Hematopoietic multipotent progenitor cell treated with erythropoietin and hydrocortisone succinate and interleukin-3 and kit ligand, for 8 days (in vitro differentiated cells): Measurements from ENCODE around the gene ARHGEF7.
"Not testable (repeated sequence)": the region's sequence is repeated elsewhere in the genome, so short reads cannot be mapped to it uniquely, and the experiment has no call there.

Experiments
- DNase-seq: peaks from one replicate; pipeline ENCODE4 v3.0.0-alpha.2; 2015

Gene ARHGEF7

GRCh38 chr13:111230385-111230930 is 115.3 kb downstream of the ARHGEF7 start:
- no peak for DNase-seq

- DNase-seq: no peak
Measured at GRCh38 chr13:111232191-111232590, 117.1 kb downstream of the ARHGEF7 start.

GRCh38 chr13:111233080-111233479 is 118.0 kb downstream of the ARHGEF7 start:
- DNase-seq: no peak

GRCh38 chr13:111239764-111240670 is 124.9 kb downstream of the ARHGEF7 start:
- no peak for DNase-seq

DNA sequence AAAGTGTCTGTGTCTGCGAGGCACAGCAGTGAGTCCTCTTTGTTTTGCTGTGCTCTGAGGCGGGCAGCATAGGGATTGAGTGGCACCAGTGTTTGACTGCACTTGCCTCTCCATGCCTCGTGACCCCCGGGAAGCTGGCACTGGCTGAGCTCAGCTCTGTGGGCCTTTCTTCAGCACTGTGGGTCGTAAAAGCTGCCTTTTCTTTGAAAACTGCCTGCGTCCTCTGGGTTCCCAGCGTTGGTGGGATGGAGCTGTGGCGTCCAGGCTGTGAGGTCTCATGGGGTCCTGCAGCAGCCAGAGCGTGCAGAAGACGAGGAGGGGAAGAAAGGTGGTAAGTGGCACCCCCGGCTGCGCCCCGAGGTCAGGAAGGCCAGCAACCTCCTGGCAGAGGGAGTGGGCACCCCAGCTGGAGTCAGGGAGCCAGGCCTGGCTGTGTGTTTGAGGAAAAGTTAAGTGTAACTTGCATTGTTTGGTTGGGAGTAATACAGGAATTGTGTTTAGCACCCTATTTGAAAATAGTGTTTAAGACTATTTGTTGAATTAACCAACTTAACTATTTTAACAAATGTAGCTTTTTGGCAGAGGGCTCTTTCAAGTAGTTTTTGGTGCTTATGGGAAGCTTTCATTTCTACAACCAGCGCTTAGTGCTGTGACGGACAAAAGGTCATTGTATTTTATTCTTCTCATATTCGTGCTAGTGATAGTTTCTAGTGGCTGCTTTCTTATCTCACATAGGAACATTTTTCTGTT is 126.1 kb downstream of the ARHGEF7 start:
- DNase-seq: no peak

- DNase-seq: no peak
Measured at GRCh38 chr13:111241862-111242261, 126.8 kb downstream of the ARHGEF7 start.

DNA sequence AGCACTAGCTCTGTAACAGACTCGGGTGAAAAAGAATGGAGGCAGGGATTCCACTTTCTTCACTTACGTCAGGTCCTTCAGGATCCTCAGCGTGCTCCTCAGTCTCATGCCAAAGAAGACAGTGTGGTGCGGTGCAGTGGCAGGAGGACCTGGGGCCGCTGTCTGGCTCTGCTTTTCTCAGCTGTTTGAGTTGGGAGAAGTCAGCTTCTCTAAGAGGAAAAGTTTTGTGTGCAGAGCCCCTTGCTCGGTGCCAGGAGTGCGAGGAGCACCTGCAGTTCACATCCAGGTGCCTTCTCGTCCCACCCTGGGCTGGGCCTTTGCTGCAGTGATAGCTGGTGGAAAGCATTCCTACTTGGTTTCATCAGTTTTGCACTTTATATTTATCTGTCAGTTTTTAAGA is 127.5 kb downstream of the ARHGEF7 start:
- DNase-seq: no peak

DNA sequence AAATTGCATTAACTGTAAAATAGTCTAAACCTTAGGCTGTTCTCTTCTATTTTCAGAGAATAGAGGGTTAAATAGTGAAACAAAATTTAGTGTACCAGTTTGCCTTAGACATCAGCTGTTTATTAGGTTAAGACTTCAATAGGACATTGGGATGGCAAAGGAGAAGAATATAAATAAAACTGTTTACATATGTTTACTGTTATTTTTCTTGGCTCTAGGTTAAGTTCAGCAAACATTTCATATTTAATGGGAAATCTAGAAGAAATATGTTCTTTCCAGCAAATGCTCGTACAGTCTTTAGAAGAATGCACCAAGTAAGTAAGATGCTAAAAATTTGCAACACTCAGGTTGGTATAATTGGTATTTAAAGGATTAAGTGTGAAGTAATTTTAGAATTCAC is 128.9 kb downstream of the ARHGEF7 start:
- no peak for DNase-seq

DNA sequence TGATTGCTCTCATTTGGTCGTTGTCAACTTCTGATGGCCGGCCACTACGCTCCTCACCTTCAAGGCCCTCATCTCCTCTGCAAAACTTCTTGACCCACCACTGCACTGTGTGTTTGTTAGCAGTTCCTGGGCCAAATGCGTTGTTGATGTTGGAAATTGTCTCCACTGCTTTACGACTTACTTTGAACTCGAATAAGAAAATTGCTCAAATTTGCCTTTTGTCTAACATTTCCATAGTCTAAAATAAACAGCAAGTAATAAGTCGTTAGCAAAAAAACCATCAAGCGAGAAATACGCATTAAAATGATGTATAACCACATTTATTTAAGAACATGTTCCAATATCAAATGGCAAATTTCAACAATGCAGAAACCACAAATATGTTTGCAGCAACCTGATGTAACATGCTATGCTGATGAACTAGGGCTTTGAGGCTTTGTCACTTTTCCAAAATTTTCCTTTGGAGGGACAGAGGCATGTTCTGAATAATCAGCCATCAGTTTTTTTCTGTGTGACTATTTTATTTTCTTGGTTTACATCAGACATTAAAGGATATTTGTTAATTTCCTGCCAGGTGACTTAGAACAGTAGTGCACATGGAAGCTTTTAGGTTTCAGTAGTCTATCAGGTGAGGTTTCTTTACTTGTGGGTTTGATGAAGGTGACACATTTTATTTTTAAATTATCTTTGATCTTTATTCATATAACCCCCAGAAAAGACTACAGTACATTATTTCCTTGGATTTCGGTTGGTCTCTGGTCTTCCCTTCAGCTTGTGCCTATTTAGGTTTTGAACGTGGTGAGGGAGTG is 130.7 kb downstream of the ARHGEF7 start:
- no peak for DNase-seq

DNA sequence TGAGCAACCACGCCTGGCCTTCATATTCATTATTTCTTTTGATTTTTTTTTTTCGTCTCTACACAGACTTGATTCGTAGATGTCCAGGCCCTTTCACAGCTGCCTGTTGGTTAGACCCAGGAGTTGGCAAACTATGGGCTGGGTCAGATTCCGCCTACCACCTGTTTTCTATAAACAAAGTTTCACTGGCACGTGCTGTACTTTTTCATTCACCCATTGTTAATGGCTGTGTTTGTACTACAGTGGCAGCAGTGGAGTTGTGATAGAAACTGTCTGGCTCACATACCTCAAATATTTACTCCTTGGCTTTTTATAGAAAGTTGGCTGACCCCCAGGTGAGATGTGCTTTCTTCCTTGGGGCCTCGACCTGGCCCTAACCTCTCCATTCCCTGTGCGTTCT is 132.4 kb downstream of the ARHGEF7 start:
- no peak for DNase-seq

DNA sequence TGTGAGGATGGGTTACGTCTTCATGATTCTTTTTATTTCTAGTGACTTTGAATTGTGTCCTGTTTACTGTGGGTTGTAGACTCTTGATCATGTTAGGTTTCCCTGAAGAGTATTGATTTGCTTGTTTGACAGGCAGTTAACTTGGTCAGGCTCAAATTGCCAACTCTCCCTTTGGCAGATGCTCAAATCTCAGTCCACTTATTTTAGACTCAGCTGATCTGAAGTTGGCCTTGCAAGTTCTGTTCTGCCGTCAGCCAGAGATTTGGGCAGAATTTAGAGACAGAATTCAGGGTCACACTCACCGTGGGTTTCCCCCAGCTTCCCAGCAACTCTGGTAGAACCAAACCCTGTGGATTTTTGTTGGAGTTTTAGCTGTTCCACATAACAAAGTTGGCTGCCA is 133.7 kb downstream of the ARHGEF7 start:
- no peak for DNase-seq

DNA sequence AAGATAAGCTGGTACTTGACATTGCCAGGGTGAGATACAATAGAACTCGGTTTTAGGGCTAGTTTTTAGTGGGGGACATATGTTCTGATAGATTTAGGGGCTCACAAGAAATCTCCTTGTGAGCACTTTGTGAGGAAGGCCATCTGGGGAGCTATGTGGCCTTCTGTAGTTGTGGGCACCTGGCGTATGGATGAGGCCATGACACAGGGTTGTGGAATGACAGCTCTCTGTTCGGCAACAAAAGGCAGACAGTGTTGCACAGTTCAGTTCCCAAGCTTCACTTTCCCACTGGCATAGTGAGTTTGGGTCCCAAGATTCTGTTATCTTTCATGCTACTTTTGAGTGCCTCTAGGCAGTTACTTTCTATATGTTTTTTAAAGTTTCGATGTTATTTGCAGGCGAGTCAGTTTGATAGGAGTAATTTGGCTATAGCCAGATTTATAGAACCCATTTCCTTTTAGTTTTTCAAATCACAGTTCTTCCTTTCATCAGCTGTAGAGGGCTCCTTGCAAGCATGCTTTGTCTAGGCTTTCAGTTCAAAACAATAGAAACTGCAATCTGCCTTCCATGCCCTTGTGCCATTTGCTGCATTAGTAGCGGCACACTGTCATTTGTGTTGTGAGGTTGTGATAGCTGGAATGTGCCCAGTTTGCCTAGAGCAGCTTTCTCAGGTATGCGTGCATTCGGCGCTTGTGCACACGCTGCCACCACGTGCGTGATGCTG is 134.7 kb downstream of the ARHGEF7 start:
- DNase-seq: no peak

DNA sequence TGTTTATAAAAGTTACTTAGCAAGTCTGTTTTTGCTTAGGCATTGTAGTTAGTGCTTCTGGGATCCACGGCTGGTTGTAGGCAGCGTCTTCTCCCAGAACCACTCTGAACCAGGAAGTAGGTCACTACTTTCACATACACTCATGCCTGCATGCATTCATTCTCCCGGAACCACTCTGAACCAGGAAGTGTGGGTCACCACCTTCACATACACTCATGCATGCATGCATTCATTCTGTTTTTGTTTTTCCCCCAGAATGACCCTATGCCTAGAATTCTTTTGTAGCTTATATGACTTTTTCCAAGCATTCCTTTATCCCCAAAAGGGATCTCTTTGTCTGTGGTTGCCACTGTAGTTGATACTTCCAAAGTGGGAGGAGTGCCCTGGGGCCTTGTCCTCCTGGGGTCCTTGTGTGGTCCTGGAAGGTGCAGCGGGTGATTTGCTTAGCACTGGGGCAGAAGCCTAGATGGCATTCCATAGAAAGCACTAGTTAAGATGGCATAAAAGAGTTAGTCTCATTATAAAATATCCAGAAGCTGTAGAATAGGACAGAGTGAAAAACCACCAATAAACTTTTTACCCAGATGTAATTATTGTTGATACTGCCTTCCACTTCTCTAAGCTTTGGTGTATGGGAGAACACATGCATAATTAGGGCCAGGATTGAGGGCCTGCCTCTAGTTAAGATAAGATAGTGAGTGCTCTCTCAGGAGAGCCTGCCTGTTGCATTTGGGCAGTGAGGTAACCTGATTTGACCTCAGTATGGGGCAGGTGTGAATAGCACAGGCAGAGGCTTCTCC is 136.7 kb downstream of the ARHGEF7 start:
- peak; percentile 6 for DNase-seq

- DNase-seq: no peak
Measured at GRCh38 chr13:111252446-111253364, 137.6 kb downstream of the ARHGEF7 start.

DNA sequence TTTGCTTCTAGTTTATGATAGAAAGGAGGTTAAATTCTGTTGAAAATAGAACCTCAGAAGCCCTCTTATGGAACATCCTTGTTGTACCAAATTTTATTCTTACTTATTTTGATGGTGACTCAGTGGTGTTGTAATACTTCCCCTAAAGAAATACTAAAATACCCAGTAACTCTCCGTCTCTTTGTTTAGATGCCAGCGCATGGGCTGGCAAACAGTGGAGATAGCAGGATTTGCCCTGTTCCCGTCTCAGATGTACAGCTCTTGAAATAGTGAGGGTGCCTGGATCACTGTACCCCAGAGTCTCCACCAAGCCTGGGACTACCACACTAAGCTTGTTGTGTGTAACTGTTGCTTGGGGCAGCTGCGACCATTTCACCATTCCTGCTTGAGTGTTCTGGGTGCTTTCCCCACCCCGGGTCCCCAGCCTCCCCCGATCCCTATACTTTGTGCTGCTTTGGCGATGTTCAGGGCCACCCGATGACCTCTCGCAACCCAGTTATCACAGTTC is 138.3 kb downstream of the ARHGEF7 start:
- DNase-seq: no peak

DNA sequence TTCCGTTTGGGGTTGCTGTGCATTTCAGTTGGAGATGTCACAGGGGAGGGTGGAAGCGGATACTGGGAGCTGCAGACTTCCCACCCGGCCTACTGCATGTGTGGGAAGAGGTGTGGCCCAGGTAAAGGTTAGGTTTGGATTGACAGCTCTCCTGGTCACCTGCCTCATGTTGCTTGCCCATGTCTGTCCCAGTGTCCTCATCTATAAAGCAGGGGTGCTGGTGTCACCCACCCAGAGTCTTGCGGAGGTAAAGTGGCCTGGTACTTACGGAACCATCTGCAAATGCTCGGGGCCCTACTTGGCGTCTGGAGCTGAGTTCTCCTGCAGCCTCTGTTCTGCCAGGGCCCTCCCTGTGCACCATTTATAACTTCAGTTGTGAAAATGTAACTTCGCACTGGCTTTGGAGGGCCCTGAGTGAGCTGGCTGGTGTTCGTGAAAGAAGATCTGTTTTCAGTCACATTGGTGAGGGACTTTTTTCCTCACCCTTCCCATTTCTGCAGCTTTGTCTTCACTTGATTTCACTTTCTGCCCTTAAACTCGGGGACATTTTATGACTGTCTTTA is 140.2 kb downstream of the ARHGEF7 start:
- DNase-seq: no peak

DNA sequence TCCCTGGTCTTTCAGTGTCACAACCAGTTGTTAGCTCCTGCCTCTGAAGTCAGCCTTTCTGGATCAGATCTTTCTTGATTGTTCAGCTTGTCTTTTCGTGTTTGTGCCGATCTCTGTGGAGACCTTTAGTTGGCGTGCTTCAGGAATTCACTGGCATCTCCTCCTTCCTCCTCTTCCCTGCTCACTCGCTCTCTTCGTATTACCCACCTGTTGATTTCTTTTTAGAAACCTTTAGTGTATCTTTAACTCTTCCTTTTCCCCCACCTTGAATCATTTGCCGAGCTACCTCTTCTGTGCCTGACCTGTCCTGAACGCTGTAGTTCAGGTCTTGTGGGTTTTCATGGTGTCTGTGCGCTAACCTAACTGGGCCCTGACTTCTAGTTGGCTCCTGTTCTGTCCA is 141.3 kb downstream of the ARHGEF7 start:
- DNase-seq: no peak

DNA sequence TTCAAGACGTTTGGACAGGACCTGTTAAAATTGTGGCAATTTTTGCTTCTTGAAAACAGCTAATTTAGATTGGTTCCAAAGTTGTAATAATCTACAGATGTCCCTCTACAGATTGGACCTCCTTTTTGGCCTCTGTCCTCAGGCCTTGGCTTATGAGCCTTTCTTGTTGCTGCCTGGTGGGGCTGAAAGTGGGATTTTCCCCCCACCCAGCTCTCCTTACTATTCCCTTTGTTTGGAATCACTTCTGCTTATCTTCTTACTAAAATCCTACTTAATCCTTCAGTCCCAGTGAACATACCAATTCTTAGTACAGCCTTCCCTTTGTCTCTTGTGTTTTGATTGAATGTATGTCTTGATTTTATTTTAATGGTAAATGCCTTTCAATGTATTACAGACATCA is 141.8 kb downstream of the ARHGEF7 start:
- DNase-seq: no peak

DNA sequence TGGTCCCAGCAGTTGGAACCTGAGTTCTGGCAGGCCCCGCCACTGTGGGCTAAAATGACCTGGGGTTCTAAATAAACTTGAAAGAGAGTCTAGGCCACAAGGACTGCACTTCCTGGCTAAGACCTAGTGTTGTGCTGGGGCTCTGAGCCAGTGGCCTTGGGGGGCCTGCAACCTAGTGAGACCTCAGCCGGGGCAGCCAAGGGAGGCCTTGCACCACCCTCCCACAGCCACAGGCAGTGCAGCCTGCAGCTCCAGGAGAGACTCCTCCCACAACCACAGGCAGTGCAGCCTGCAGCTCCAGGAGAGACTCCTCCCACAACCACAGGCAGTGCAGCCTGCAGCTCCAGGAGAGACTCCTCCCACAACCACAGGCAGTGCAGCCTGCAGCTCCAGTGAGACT is 142.8 kb downstream of the ARHGEF7 start:
- not testable (repeated sequence) for DNase-seq

- no peak for DNase-seq
Measured at GRCh38 chr13:111258637-111259036, 143.5 kb downstream of the ARHGEF7 start.
